ENCODE data around the gene PODNL1.

- TF ChIP-seq EZH2 (IDR thresholded peaks at IDR 0.05; ENCODE audit: insufficient read depth, poor library complexity, severe bottlenecking) (no peak), EZH2phosphoT487 (IDR thresholded peaks at IDR 0.05; ENCODE audit: insufficient read depth, low read depth) (no peak)
These were observed 38.2 kb downstream of the PODNL1 start for GRCh38 chr19:13899912-13900584.

Measured in GM23248 (cell line).